Thyroid gland (tissue), 4 donors: ENCODE data around the gene KLHL36.

ENCODE experiments used
- POLR2A ChIP-seq, 2 donors: fragments of 450-650 bp; IDR thresholded peaks; one replicate each; pipeline ENCODE4 v1.6.1; 2017; ENCODE audit warnings: antibody characterized with exemption in 2 of 2, mild to moderate bottlenecking in 2 of 2, moderate library complexity in 1 of 2
- TF ChIP-seq, protein P1 (sequence below), 6 experiments: fragments of 200-600 bp in 3 of 6; fragments of 450-650 bp in 3 of 6; sonication (generic) in 3 of 6; IDR thresholded peaks; one replicate each; pipeline ENCODE4 v1.5.1; 2016 to 2019; ENCODE audit warnings: antibody characterized with exemption in 6 of 6, mild to moderate bottlenecking in 2 of 6, inconsistent platforms in 1 of 6, moderate library complexity in 1 of 6

DNA sequence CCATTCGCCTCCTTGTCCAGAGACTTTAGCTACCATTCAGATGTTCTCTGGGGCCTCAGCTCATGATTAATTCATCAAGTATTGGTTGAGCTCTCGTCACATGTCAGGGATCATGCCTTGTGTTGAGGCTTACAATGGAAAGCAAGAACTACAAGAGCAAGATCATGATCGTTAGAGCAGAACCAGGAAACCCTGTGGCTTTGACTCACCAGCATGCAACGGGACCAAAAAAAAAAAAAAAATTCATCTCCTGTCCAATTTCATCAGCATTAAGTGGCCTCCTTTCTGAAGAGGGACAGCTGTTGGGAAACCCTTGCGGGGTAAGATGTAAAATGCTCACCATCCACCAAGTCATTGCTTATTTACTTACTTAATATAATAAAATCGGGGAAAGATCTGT, 39.4 kb downstream of the KLHL36 start:
- TF ChIP-seq, protein P1, sequence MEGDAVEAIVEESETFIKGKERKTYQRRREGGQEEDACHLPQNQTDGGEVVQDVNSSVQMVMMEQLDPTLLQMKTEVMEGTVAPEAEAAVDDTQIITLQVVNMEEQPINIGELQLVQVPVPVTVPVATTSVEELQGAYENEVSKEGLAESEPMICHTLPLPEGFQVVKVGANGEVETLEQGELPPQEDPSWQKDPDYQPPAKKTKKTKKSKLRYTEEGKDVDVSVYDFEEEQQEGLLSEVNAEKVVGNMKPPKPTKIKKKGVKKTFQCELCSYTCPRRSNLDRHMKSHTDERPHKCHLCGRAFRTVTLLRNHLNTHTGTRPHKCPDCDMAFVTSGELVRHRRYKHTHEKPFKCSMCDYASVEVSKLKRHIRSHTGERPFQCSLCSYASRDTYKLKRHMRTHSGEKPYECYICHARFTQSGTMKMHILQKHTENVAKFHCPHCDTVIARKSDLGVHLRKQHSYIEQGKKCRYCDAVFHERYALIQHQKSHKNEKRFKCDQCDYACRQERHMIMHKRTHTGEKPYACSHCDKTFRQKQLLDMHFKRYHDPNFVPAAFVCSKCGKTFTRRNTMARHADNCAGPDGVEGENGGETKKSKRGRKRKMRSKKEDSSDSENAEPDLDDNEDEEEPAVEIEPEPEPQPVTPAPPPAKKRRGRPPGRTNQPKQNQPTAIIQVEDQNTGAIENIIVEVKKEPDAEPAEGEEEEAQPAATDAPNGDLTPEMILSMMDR (IDR thresholded peaks at IDR 0.05): no peak
- TF ChIP-seq POLR2A (IDR thresholded peaks at IDR 0.05): no peak
